ENCODE data around the gene CLNK.

The CLNK gene

GRCh38 chr4:10701702-10702460, 17.3 kb upstream of the CLNK start:
- TF ChIP-seq CTCF (IDR thresholded peaks at IDR 0.05) (no peak), ZFX (IDR thresholded peaks at IDR 0.05; ENCODE audit: borderline replicate concordance) (no peak)
- H3K27ac ChIP-seq, result no peak overlapping the region

GRCh38 chr4:10701161-10701560, 16.6 kb upstream of the CLNK start:
- TF ChIP-seq ZFX (IDR thresholded peaks at IDR 0.05; ENCODE audit: borderline replicate concordance) (no peak), CTCF (IDR thresholded peaks at IDR 0.05) (no peak)
- no peak overlapping the region for H3K27ac ChIP-seq

GRCh38 chr4:10698172-10698571, 13.6 kb upstream of the CLNK start:
- no peak overlapping the region for H3K27ac ChIP-seq
- TF ChIP-seq CTCF (IDR thresholded peaks at IDR 0.05) (no peak), ZFX (IDR thresholded peaks at IDR 0.05; ENCODE audit: borderline replicate concordance) (no peak)

- H3K27ac ChIP-seq, result no peak overlapping the region
- TF ChIP-seq ZFX (IDR thresholded peaks at IDR 0.05; ENCODE audit: borderline replicate concordance) (no peak), CTCF (IDR thresholded peaks at IDR 0.05) (no peak)
These were observed 12.5 kb upstream of the CLNK start for GRCh38 chr4:10697086-10697485.

- TF ChIP-seq ZFX (IDR thresholded peaks at IDR 0.05; ENCODE audit: borderline replicate concordance), result no peak
- TF ChIP-seq CTCF (IDR thresholded peaks at IDR 0.05), result no peak
- no peak overlapping the region for H3K27ac ChIP-seq
These were observed 11.7 kb upstream of the CLNK start for GRCh38 chr4:10696253-10696652.

- H3K27ac ChIP-seq, result peak overlapping the region; percentile 38
- TF ChIP-seq ZFX (IDR thresholded peaks at IDR 0.05; ENCODE audit: borderline replicate concordance) (no peak), CTCF (IDR thresholded peaks at IDR 0.05) (no peak)
These were observed 10.3 kb upstream of the CLNK start for GRCh38 chr4:10694828-10695209.

- peak overlapping the region; percentile 38 for H3K27ac ChIP-seq
- TF ChIP-seq ZFX (IDR thresholded peaks at IDR 0.05; ENCODE audit: borderline replicate concordance) (no peak), CTCF (IDR thresholded peaks at IDR 0.05) (no peak)
These were observed 9.7 kb upstream of the CLNK start for GRCh38 chr4:10694151-10694827.

Measured in 22Rv1 (cell line).